ENCODE results near the gene SST. TPM values are rescaled to one million over a fixed set of nuclear protein-coding genes. Genes with fewer than 3 reads are reported as not detected.
A peak's percentile ranks its signal among the peaks of the same experiment; 100 is the strongest.
"Not testable (repeated sequence)": the region's sequence is repeated elsewhere in the genome, so short reads cannot be mapped to it uniquely, and the experiment has no call there.

Gene SST
- total RNA-seq, 2 donors from 2014 or later, result not detected

GRCh38 chr3:187698499-187699399, 28.6 kb upstream of the SST start:
- ATAC-seq, result no peak
- Mint-ChIP-seq H3K27me3 (peaks cover 34% of the 10 kb centered on the region), H3K4me1 (peaks cover 4% of the 10 kb centered on the region), H3K36me3 (ENCODE audit: low read depth) (peaks cover 4% of the 10 kb centered on the region), H3K4me3 (no peak overlapping the region), H3K27ac (no peak overlapping the region)
- no peaks in the 10 kb centered on the region for H3K9me3 ChIP-seq (ENCODE audit: control insufficient read depth, low read length, poor library complexity, severe bottlenecking)
- no peak for DNase-seq

- no peak for DNase-seq
- H3K9me3 ChIP-seq (ENCODE audit: control insufficient read depth, low read length, poor library complexity, severe bottlenecking), result no peaks in the 10 kb centered on the region
- H3K4me3 Mint-ChIP-seq, result no peak overlapping the region
- peaks cover 4% of the 10 kb centered on the region for H3K4me1 Mint-ChIP-seq
- no peak for ATAC-seq
- H3K27ac Mint-ChIP-seq, result no peak overlapping the region
- peaks cover 56% of the 10 kb centered on the region for H3K27me3 Mint-ChIP-seq
- H3K36me3 Mint-ChIP-seq (ENCODE audit: low read depth), result peaks cover 4% of the 10 kb centered on the region
Measured at GRCh38 chr3:187696021-187696420, 25.8 kb upstream of the SST start.

GRCh38 chr3:187695449-187695848, 25.3 kb upstream of the SST start:
- H3K4me3 Mint-ChIP-seq, result peak overlapping the region; percentile 49
- no peaks in the 10 kb centered on the region for H3K9me3 ChIP-seq (ENCODE audit: control insufficient read depth, low read length, poor library complexity, severe bottlenecking)
- H3K27me3 Mint-ChIP-seq, result peaks cover 61% of the 10 kb centered on the region
- H3K36me3 Mint-ChIP-seq (ENCODE audit: low read depth), result peaks cover 4% of the 10 kb centered on the region
- peaks cover 4% of the 10 kb centered on the region for H3K4me1 Mint-ChIP-seq
- H3K27ac Mint-ChIP-seq, result no peak overlapping the region
- DNase-seq (no peak), ATAC-seq (no peak)

GRCh38 chr3:187694801-187695200, 24.6 kb upstream of the SST start:
- no peak for DNase-seq
- Mint-ChIP-seq H3K36me3 (ENCODE audit: low read depth) (peaks cover 4% of the 10 kb centered on the region), H3K4me3 (no peak overlapping the region), H3K4me1 (peaks cover 4% of the 10 kb centered on the region), H3K27ac (no peak overlapping the region), H3K27me3 (peaks cover 65% of the 10 kb centered on the region)
- no peaks in the 10 kb centered on the region for H3K9me3 ChIP-seq (ENCODE audit: control insufficient read depth, low read length, poor library complexity, severe bottlenecking)
- no peak for ATAC-seq

GRCh38 chr3:187693431-187693830, 23.2 kb upstream of the SST start:
- H3K4me3 Mint-ChIP-seq, result no peak overlapping the region
- H3K27me3 Mint-ChIP-seq, result peaks cover 73% of the 10 kb centered on the region
- peaks cover 4% of the 10 kb centered on the region for H3K4me1 Mint-ChIP-seq
- H3K9me3 ChIP-seq (ENCODE audit: control insufficient read depth, low read length, poor library complexity, severe bottlenecking), result no peaks in the 10 kb centered on the region
- no peak overlapping the region for H3K27ac Mint-ChIP-seq
- ATAC-seq (no peak), DNase-seq (no peak)
- peaks cover 4% of the 10 kb centered on the region for H3K36me3 Mint-ChIP-seq (ENCODE audit: low read depth)

- H3K27me3 Mint-ChIP-seq, result peaks cover 58% of the 10 kb centered on the region
- no peak for ATAC-seq
- no peaks in the 10 kb centered on the region for H3K9me3 ChIP-seq (ENCODE audit: control insufficient read depth, low read length, poor library complexity, severe bottlenecking)
- no peak overlapping the region for H3K4me3 Mint-ChIP-seq
- no peak for DNase-seq
- H3K27ac Mint-ChIP-seq, result no peak overlapping the region
- H3K4me1 Mint-ChIP-seq, result no peaks in the 10 kb centered on the region
- H3K36me3 Mint-ChIP-seq (ENCODE audit: low read depth), result peaks cover 4% of the 10 kb centered on the region
Measured at GRCh38 chr3:187689984-187690383, 19.8 kb upstream of the SST start.

GRCh38 chr3:187686621-187687273, 16.6 kb upstream of the SST start:
- ATAC-seq, result no peak
- H3K4me3 Mint-ChIP-seq, result no peak overlapping the region
- peaks cover 49% of the 10 kb centered on the region for H3K27me3 Mint-ChIP-seq
- H3K9me3 ChIP-seq (ENCODE audit: control insufficient read depth, low read length, poor library complexity, severe bottlenecking), result no peaks in the 10 kb centered on the region
- no peak overlapping the region for H3K27ac Mint-ChIP-seq
- DNase-seq, result no peak
- H3K4me1 Mint-ChIP-seq, result no peaks in the 10 kb centered on the region
- H3K36me3 Mint-ChIP-seq (ENCODE audit: low read depth), result peaks cover 2% of the 10 kb centered on the region

GRCh38 chr3:187685948-187686347, 15.8 kb upstream of the SST start:
- Mint-ChIP-seq H3K27me3 (peaks cover 47% of the 10 kb centered on the region), H3K27ac (no peak overlapping the region), H3K4me1 (no peaks in the 10 kb centered on the region), H3K4me3 (no peak overlapping the region), H3K36me3 (ENCODE audit: low read depth) (peaks cover 2% of the 10 kb centered on the region)
- ATAC-seq (no peak), DNase-seq (no peak)
- H3K9me3 ChIP-seq (ENCODE audit: control insufficient read depth, low read length, poor library complexity, severe bottlenecking), result no peaks in the 10 kb centered on the region

GRCh38 chr3:187684880-187685279, 14.7 kb upstream of the SST start:
- H3K9me3 ChIP-seq (ENCODE audit: control insufficient read depth, low read length, poor library complexity, severe bottlenecking), result no peaks in the 10 kb centered on the region
- no peak for ATAC-seq
- Mint-ChIP-seq H3K36me3 (ENCODE audit: low read depth) (peaks cover 2% of the 10 kb centered on the region), H3K4me3 (no peak overlapping the region), H3K4me1 (no peaks in the 10 kb centered on the region), H3K27ac (no peak overlapping the region), H3K27me3 (peaks cover 50% of the 10 kb centered on the region)
- DNase-seq, result no peak

- Mint-ChIP-seq H3K4me3 (no peak overlapping the region), H3K4me1 (peaks cover 2% of the 10 kb centered on the region), H3K27ac (no peak overlapping the region), H3K36me3 (ENCODE audit: low read depth) (peaks cover 2% of the 10 kb centered on the region), H3K27me3 (peaks cover 50% of the 10 kb centered on the region)
- ATAC-seq, result no peak
- no peak for DNase-seq
- no peaks in the 10 kb centered on the region for H3K9me3 ChIP-seq (ENCODE audit: control insufficient read depth, low read length, poor library complexity, severe bottlenecking)
Measured at GRCh38 chr3:187684444-187684843, 14.2 kb upstream of the SST start.

- H3K9me3 ChIP-seq (ENCODE audit: control insufficient read depth, low read length, poor library complexity, severe bottlenecking); ATAC-seq; H3K4me3 Mint-ChIP-seq; H3K36me3 Mint-ChIP-seq (ENCODE audit: low read depth); H3K4me1 Mint-ChIP-seq; H3K27ac Mint-ChIP-seq; DNase-seq: not testable (repeated sequence)
- H3K27me3 Mint-ChIP-seq, result peaks cover 55% of the 10 kb centered on the region
Measured at GRCh38 chr3:187681756-187682155, 11.6 kb upstream of the SST start.

- H3K27me3 Mint-ChIP-seq, result peaks cover 74% of the 10 kb centered on the region
- peak overlapping the region; percentile 4 for H3K27ac Mint-ChIP-seq
- peak; percentile 69 for ATAC-seq
Measured at GRCh38 chr3:187679638-187680396, 9.6 kb upstream of the SST start.

GRCh38 chr3:187678726-187679268, 8.6 kb upstream of the SST start:
- Mint-ChIP-seq H3K27me3 (peaks cover 84% of the 10 kb centered on the region), H3K36me3 (ENCODE audit: low read depth) (peaks cover 4% of the 10 kb centered on the region)
- no peak for ATAC-seq

More at GRCh38 chr3:187679638-187680396, 9.6 kb upstream of the SST start:
- peak; percentile 28 to 62 (median 36) for DNase-seq
- H3K4me1 Mint-ChIP-seq, result peaks cover 5% of the 10 kb centered on the region
- no peaks in the 10 kb centered on the region for H3K9me3 ChIP-seq (ENCODE audit: control insufficient read depth, low read length, poor library complexity, severe bottlenecking)
- H3K4me3 Mint-ChIP-seq, result no peak overlapping the region
- peaks cover 2% of the 10 kb centered on the region for H3K36me3 Mint-ChIP-seq (ENCODE audit: low read depth)

More at GRCh38 chr3:187678726-187679268, 8.6 kb upstream of the SST start:
- H3K27ac Mint-ChIP-seq, result no peak overlapping the region
- peaks cover 5% of the 10 kb centered on the region for H3K4me1 Mint-ChIP-seq
- DNase-seq, result no peak
- no peak overlapping the region for H3K4me3 Mint-ChIP-seq
- no peaks in the 10 kb centered on the region for H3K9me3 ChIP-seq (ENCODE audit: control insufficient read depth, low read length, poor library complexity, severe bottlenecking)

Data from T-helper 17 cell (primary cell).